ENCODE measurements around the gene ATP9A. TPM values are rescaled to one million over a fixed set of nuclear protein-coding genes. Genes with fewer than 3 reads are reported as not detected.

The ATP9A gene
- total and polyA plus RNA-seq, 2 donors (not counting 3 experiments of a cell fraction or from before 2014, with no cell fraction given): 20.9 to 41.5 TPM

DNA sequence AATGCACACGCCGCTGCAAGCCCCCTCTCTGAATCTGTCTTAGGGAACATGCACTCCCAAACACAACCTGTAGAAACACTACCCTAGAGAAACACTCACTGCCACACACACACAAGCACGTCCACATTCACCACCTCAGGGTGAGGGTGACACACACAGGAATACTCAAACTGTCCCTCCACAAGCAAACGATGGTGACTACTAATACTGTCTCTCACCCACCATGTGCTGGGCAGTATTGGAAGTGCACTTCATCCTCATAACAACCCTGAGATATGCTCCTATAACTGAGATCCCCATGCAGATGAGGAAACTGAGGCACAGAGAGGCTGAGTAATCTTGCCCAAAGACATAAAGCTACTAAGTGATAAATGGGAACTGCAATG lies 55.0 kb downstream of the ATP9A start:
- intact Hi-C loops (cut with micrococcal nuclease): no loop called here
- dilution Hi-C loops (cut with MboI; ENCODE audit: extremely low pct_ligation_motif_present, low sequenced_read_pairs): no loop called here
- ChIA-PET CTCF (interaction anchor here (1.0 to 1.5 kb wide), 2 partner anchors 12 to 19 kb away, joined by 3 to 7 read pairs; no protein-coding TSS in a partner anchor), POLR2A (no interaction called here)
- peaks cover 2% of the 10 kb centered on the region for H4K20me1 ChIP-seq (replicated peaks; ENCODE audit: control insufficient read depth, extremely low read depth, insufficient read depth, low read length)
- H3K9me3 ChIP-seq (replicated peaks; ENCODE audit: control insufficient read depth, insufficient read depth, low read length): no peaks in the 10 kb centered on the region
- no peak overlapping the region for H2AFZ ChIP-seq (ENCODE audit: low read depth, low read length)
- peaks cover 0 to 6% of the 10 kb centered on the region in 2 experiments for H3K36me3 ChIP-seq (ENCODE audit: control insufficient read depth in 2 of 2, extremely low read depth in 1 of 2, insufficient read depth in 2 of 2, low read length in 2 of 2)
- DNase-seq (ENCODE audit: low read depth, low spot score): no peak
- no peak overlapping the region for H3K27ac ChIP-seq (ENCODE audit: insufficient read depth, low read depth, low read length)
- no peak overlapping the region for H3K4me3 ChIP-seq (replicated peaks in 1 of 3; ENCODE audit: insufficient read depth in 1 of 3, low read depth in 1 of 3, low read length in 3 of 3)
- no peak overlapping the region for H3K4me2 ChIP-seq (ENCODE audit: insufficient read depth, low read length)
- H3K27me3 ChIP-seq (ENCODE audit: control insufficient read depth in 2 of 2, insufficient read depth in 2 of 2, low read length in 2 of 2): no peaks in the 10 kb centered on the region
- TF ChIP-seq GATA2 (IDR thresholded peaks at IDR 0.05; ENCODE audit: insufficient read depth, insufficient read length, low read depth, low read length) (no peak), MYC (IDR thresholded peaks at IDR 0.05; ENCODE audit: low read depth, low read length) (no peak), POLR2A (IDR thresholded peaks at IDR 0.05; ENCODE audit: low read depth, low read length) (no peak), FOS (IDR thresholded peaks at IDR 0.05; ENCODE audit: borderline replicate concordance, insufficient read depth, low read length) (no peak), EZH2 (IDR thresholded peaks at IDR 0.05; ENCODE audit: borderline replicate concordance, low read depth, low read length, severe bottlenecking) (no peak), JUN (IDR thresholded peaks at IDR 0.05; ENCODE audit: borderline replicate concordance, insufficient read depth, insufficient read length, low read depth) (no peak), POLR2AphosphoS5 (IDR thresholded peaks at IDR 0.05; ENCODE audit: insufficient read depth, low read depth, low read length) (no peak)
- TF ChIP-seq, protein P1, sequence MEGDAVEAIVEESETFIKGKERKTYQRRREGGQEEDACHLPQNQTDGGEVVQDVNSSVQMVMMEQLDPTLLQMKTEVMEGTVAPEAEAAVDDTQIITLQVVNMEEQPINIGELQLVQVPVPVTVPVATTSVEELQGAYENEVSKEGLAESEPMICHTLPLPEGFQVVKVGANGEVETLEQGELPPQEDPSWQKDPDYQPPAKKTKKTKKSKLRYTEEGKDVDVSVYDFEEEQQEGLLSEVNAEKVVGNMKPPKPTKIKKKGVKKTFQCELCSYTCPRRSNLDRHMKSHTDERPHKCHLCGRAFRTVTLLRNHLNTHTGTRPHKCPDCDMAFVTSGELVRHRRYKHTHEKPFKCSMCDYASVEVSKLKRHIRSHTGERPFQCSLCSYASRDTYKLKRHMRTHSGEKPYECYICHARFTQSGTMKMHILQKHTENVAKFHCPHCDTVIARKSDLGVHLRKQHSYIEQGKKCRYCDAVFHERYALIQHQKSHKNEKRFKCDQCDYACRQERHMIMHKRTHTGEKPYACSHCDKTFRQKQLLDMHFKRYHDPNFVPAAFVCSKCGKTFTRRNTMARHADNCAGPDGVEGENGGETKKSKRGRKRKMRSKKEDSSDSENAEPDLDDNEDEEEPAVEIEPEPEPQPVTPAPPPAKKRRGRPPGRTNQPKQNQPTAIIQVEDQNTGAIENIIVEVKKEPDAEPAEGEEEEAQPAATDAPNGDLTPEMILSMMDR (IDR thresholded peaks at IDR 0.05; ENCODE audit: extremely low read depth in 1 of 2, insufficient read depth in 1 of 2, low read depth in 1 of 2, low read length in 2 of 2): no peak
- TF ChIP-seq, protein P2, sequence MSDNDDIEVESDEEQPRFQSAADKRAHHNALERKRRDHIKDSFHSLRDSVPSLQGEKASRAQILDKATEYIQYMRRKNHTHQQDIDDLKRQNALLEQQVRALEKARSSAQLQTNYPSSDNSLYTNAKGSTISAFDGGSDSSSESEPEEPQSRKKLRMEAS (IDR thresholded peaks at IDR 0.05; ENCODE audit: insufficient read depth, insufficient read length): no peak
- BruUV-seq (replicated peaks): no TSS peak
- no peaks in the 10 kb centered on the region for H3K4me1 ChIP-seq (ENCODE audit: control insufficient read depth, extremely low read depth, insufficient read depth, low read length)
- no peaks in the 10 kb centered on the region for H3K79me2 ChIP-seq (ENCODE audit: control insufficient read depth, insufficient read depth, low read length)
- no peaks in the 10 kb centered on the region for H3K9me1 ChIP-seq (replicated peaks; ENCODE audit: control insufficient read depth, extremely low read depth, insufficient read depth, low read length)
- no peak for FAIRE-seq
- no peak overlapping the region for H3K9ac ChIP-seq (replicated peaks; ENCODE audit: extremely low read depth, insufficient read depth, low read length)
